Measurements from ENCODE around the gene TNNT2.

TNNT2 gene

GRCh38 chr1:201399352-201400126, 22.1 kb upstream of the TNNT2 start:
- in situ Hi-C loops (cut with HindIII; ENCODE audit: low sequenced_read_pairs) = no loop called here
- DNase-seq (ENCODE audit: low read depth, low spot score) = no peak

GRCh38 chr1:201399018-201399351, 21.5 kb upstream of the TNNT2 start, which contains the start of gene LAD1:
Gene LAD1, minus strand, starts transcription at chr1:201399324. Its CDS starts 18 bp downstream, at chr1:201399306.
- H3K4me3 ChIP-seq (ENCODE audit: low read depth, low read length) = no peak within 1 kb of the TSS
- no peak for TF ChIP-seq CTCF (IDR thresholded peaks at IDR 0.05; ENCODE audit: low read depth, low read length)
- in situ Hi-C loops (cut with HindIII; ENCODE audit: low sequenced_read_pairs) = no loop called here
- no peak for DNase-seq (ENCODE audit: low read depth, low spot score)

More at GRCh38 chr1:201399352-201400126, 22.1 kb upstream of the TNNT2 start:
- H3K4me3 ChIP-seq (ENCODE audit: low read depth, low read length) = no peak overlapping the region
- TF ChIP-seq CTCF (IDR thresholded peaks at IDR 0.05; ENCODE audit: low read depth, low read length) = no peak

DNA sequence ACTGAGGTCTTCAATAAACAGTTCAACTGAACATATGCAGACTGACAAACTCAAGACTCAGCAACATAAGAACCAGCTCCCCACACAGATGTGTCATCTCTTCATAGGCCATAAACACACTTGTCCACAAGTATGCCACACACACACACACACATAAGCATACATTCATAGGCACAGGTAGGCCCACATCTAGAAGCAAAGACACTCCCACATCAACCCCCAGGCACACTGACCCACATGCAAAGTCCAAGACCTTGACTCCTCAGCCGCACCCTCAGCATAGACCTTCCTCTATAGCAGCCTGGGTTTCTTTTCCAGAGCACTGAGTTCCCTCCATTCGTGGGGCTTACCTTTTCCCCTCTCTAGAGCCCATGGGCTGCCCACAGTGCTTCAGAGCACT, 20.2 kb upstream of the TNNT2 start:
- no peak for DNase-seq (ENCODE audit: low read depth, low spot score)
- no peak for TF ChIP-seq CTCF (IDR thresholded peaks at IDR 0.05; ENCODE audit: low read depth, low read length)
- in situ Hi-C loops (cut with HindIII; ENCODE audit: low sequenced_read_pairs) = no loop called here
- no peak overlapping the region for H3K4me3 ChIP-seq (ENCODE audit: low read depth, low read length)

DNA sequence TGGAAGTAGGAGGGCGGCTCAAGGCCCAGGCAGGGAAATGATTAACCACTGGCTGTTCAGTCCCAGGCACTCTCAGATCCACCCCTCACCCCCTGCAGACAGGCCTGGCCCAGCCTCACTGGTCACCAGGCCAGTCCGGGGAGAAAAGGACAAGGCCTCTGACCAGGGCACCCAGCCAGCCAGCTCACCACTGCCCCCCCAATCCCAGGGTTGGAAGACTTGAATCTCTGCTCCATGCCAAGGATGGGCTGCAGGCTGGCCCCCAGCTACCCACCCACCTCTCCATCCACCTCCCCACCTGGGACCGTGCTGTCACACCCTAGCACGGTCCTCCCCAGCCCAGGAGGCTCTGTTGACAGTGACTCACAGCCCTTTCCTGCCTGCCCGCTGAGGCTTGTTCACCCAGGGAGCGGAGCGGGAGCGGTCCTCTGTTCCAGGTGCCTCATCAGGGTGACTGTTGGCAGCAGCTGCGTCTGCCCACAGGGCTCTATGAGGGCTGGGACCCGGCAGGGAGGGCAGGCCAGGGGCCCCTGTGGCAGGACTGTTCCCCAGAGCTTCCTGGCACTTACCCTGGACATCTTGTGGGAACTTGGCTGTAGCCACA, 19.5 kb upstream of the TNNT2 start:
- no peak overlapping the region for H3K4me3 ChIP-seq (ENCODE audit: low read depth, low read length)
- in situ Hi-C loops (cut with HindIII; ENCODE audit: low sequenced_read_pairs) = no loop called here
- no peak for TF ChIP-seq CTCF (IDR thresholded peaks at IDR 0.05; ENCODE audit: low read depth, low read length)
- no peak for DNase-seq (ENCODE audit: low read depth, low spot score)

DNA sequence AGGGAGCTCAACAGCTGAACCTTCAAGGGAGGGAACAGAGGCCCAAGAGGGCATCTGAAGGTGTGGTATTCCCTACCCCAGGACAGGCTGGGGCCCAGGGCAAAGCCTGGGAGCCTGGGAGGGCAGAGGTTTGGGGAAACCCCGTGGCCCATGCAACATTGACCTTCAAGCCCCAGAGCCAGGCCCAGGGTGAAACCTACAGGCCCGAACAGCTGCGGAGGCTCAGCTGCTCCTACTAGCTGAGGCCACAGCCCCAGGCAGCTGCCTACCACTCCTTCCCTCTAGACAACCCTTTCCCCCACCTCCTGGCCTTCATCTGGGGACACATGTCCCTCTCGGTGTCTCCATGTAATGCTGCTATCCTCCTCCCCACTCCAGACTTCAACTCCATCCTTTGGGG, 18.5 kb upstream of the TNNT2 start:
- no peak for DNase-seq (ENCODE audit: low read depth, low spot score)
- TF ChIP-seq CTCF (IDR thresholded peaks at IDR 0.05; ENCODE audit: low read depth, low read length) = no peak
- in situ Hi-C loops (cut with HindIII; ENCODE audit: low sequenced_read_pairs) = no loop called here
- no peak overlapping the region for H3K4me3 ChIP-seq (ENCODE audit: low read depth, low read length)

- H3K4me3 ChIP-seq (ENCODE audit: low read depth, low read length) = no peak overlapping the region
- in situ Hi-C loops (cut with HindIII; ENCODE audit: low sequenced_read_pairs) = no loop called here
- DNase-seq (ENCODE audit: low read depth, low spot score) = no peak
These were observed 17.1 kb upstream of the TNNT2 start for GRCh38 chr1:201394591-201394990.

More at GRCh38 chr1:201394591-201394990, 17.1 kb upstream of the TNNT2 start:
- TF ChIP-seq CTCF (IDR thresholded peaks at IDR 0.05; ENCODE audit: low read depth, low read length) = no peak

Data from astrocyte of the spinal cord (primary cell).